Cerebellar cortex (tissue), 1 donor: Measurements from ENCODE around the gene HS6ST3.
"Not testable (repeated sequence)": the region's sequence is repeated elsewhere in the genome, so short reads cannot be mapped to it uniquely, and the experiment has no call there.

Source experiments
- DNase-seq: peaks from one replicate; pipeline ENCODE4 v3.0.0-alpha.2; 2015; ENCODE audit warnings: low spot score

The HS6ST3 gene

GRCh38 chr13:96741779-96742178 is 651.9 kb downstream of the HS6ST3 start:
- DNase-seq: no peak

- no peak for DNase-seq
These were observed 653.6 kb downstream of the HS6ST3 start for GRCh38 chr13:96743296-96744089.

GRCh38 chr13:96744367-96745331 is 654.7 kb downstream of the HS6ST3 start:
- DNase-seq: no peak

GRCh38 chr13:96746886-96747285 is 657.0 kb downstream of the HS6ST3 start:
- no peak for DNase-seq

GRCh38 chr13:96749825-96750224 is 659.9 kb downstream of the HS6ST3 start:
- no peak for DNase-seq

- DNase-seq: no peak
These were observed 661.2 kb downstream of the HS6ST3 start for GRCh38 chr13:96751089-96751488.

- DNase-seq: no peak
These were observed 673.0 kb downstream of the HS6ST3 start for GRCh38 chr13:96762876-96763275.

GRCh38 chr13:96766306-96766705 is 676.4 kb downstream of the HS6ST3 start:
- DNase-seq: no peak

- DNase-seq: no peak
These were observed 678.6 kb downstream of the HS6ST3 start for GRCh38 chr13:96768524-96768923.

GRCh38 chr13:96769874-96770273 is 680.0 kb downstream of the HS6ST3 start:
- no peak for DNase-seq

GRCh38 chr13:96771486-96772367 is 681.8 kb downstream of the HS6ST3 start:
- DNase-seq: no peak

GRCh38 chr13:96772426-96772825 is 682.5 kb downstream of the HS6ST3 start:
- DNase-seq: no peak

GRCh38 chr13:96778302-96778701 is 688.4 kb downstream of the HS6ST3 start:
- not testable (repeated sequence) for DNase-seq

GRCh38 chr13:96779691-96780090 is 689.8 kb downstream of the HS6ST3 start:
- no peak for DNase-seq

GRCh38 chr13:96780105-96780504 is 690.2 kb downstream of the HS6ST3 start:
- DNase-seq: no peak

- peak; percentile 16 for DNase-seq
These were observed 691.2 kb downstream of the HS6ST3 start for GRCh38 chr13:96781141-96781540.

GRCh38 chr13:96782186-96782585 is 692.3 kb downstream of the HS6ST3 start:
- DNase-seq: no peak

GRCh38 chr13:96783057-96783456 is 693.1 kb downstream of the HS6ST3 start:
- no peak for DNase-seq

GRCh38 chr13:96783511-96783910 is 693.6 kb downstream of the HS6ST3 start:
- DNase-seq: no peak

GRCh38 chr13:96785986-96786385 is 696.1 kb downstream of the HS6ST3 start:
- DNase-seq: no peak

GRCh38 chr13:96792188-96792587 is 702.3 kb downstream of the HS6ST3 start:
- no peak for DNase-seq
